Activated T-helper 1 cell treated with anti-CD3 and anti-CD28 coated beads, Interleukin-2, amount 50 U/mL, for 16 hours (primary cell): Measurements from ENCODE around the gene AGFG2.
A peak's percentile ranks its signal among the peaks of the same experiment; 100 is the strongest.

ENCODE experiments used
- DNase-seq, 2 donors: peaks; one replicate each; pipeline ENCODE4 v3.0.0-alpha.2; 2020; ENCODE audit warnings: low read depth in 1 of 2, low spot score in 1 of 2

The AGFG2 gene

DNA sequence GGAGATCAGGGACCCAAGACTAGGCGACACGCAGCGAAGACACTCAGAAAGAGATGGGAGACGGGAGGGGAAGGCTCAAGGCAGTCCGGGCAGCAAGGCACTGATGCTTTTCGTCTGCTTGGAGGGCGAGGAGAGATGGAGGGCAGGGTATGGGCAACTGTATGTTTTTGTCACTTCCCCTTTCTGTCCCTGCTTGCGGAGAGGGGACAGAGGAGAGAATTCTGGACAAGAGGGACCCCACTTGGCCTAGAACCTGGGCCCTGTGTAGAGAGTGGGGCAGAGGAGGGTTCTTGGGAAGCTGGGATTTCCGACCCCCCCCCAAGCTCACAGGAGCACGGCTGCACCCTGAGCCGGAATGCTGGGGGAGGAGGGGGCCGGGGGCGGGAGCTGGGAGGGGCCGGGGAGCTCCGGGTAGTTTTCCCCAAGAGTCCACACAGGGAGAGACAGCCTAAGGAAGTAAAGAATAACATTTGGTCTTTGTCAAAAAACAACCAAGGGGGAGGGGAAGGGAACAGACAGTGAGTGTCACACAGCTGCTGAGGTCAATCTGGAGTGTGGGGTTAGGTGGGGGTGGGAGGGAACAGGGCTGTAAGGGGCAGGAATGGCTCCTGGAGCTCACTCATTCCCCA, 45.2 kb downstream of the AGFG2 start:
- DNase-seq: no peak

- no peak for DNase-seq
Measured at GRCh38 chr7:100584683-100585510, 45.9 kb downstream of the AGFG2 start.

- peak; percentile 36 to 52 for DNase-seq
Measured at GRCh38 chr7:100585511-100586265, 46.7 kb downstream of the AGFG2 start, which contains the start of gene LRCH4. Gene LRCH4 (minus strand): TSS chr7:100586129. CDS start chr7:100586100, 29 bp downstream.

- DNase-seq: peak; percentile 99
Measured at GRCh38 chr7:100586266-100587025, 47.4 kb downstream of the AGFG2 start, which contains the start of gene FBXO24. Gene FBXO24 (plus strand): TSS chr7:100586328. CDS start chr7:100586626, 298 bp downstream.

GRCh38 chr7:100588438-100588837, 49.4 kb downstream of the AGFG2 start:
- no peak for DNase-seq

DNA sequence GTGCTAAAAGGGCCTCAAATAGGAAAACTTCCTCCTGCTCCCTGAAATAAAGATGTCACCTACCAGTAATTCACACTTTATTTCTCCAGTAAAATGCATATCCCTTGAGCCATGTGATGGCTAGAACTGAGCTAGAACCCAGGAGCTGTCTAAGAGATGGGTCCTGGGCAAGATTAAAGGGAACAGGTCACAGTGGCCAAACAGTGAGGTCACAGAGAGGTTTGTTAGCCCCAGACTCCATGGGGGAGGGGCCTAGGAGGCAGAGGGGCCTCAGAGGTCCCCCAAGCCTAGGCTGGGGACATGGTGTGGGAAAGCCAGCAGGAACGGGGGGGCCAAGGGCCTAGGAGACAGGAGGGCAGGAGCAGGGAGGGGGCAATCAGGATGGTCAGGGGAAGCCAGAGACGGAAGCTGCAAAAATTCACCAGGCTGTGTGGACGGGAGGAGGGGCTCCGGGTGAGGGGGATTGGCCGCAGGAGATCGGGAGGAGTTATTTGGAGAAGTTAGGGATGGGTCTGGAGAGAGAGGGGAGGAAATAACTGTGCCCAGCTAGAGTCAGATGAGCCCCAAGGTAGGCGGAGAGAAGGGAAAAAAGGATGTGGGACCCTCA, 50.4 kb downstream of the AGFG2 start:
- no peak for DNase-seq

DNA sequence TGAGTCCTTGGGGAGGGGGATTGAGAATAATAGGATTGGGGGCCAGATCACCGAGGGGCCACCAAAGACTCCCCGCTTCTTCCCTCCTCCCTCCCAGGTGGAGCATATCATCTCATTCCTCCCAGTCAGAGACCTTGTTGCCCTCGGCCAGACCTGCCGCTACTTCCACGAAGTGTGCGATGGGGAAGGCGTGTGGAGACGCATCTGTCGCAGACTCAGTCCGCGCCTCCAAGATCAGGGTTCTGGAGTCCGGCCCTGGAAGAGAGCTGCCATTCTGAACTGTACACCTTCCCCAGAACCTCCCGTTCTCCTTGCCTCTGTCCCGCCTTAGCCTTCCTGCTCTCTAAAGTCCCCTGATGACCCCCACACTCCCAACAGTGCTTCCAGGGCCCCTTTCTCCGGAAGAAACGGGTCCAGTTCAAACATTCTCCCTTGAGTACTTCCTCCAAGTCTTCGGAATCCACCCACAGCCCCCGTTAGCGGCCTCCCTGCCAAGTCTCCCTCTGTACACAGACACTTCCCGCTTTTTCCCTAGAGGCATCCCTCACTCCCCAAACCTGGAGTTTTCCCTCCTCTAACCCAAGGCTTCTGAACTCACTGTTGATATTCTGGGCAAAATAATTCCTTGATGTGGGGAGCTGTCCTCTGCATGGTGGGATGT, 51.2 kb downstream of the AGFG2 start:
- DNase-seq: no peak

DNA sequence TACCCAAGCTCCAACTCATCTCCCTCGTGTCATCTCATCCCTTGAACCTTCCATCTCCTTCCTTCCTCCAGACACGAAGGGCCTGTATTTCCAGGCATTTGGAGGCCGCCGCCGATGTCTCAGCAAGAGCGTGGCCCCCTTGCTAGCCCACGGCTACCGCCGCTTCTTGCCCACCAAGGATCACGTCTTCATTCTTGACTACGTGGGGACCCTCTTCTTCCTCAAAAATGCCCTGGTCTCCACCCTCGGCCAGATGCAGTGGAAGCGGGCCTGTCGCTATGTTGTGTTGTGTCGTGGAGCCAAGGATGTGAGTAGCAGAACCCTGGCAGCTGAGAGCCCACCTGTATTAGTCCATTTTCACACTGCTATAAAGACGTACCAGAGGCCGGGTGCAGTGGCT, 52.6 kb downstream of the AGFG2 start:
- no peak for DNase-seq

DNA sequence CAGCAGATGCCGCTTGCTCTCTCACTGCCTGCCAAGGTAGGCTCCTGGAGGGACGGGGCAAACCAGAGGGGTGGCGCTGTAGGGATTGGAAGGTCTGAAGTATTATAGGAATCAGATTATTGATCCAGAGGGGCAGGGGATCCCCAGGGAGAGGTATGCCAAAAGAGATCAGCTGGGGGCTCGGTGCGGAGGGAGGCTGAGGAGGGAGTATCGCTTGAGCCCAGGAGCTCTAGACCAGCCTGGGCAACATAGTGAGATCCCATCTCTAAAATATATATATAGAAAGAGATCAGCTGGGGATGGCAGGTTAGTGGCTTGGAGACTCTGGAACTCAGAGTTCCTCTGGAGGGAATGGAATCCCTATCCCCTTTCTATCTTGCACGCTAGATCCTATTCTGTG, 56.2 kb downstream of the AGFG2 start:
- DNase-seq: no peak

- no peak for DNase-seq
Measured at GRCh38 chr7:100598425-100598824, 59.4 kb downstream of the AGFG2 start.

DNA sequence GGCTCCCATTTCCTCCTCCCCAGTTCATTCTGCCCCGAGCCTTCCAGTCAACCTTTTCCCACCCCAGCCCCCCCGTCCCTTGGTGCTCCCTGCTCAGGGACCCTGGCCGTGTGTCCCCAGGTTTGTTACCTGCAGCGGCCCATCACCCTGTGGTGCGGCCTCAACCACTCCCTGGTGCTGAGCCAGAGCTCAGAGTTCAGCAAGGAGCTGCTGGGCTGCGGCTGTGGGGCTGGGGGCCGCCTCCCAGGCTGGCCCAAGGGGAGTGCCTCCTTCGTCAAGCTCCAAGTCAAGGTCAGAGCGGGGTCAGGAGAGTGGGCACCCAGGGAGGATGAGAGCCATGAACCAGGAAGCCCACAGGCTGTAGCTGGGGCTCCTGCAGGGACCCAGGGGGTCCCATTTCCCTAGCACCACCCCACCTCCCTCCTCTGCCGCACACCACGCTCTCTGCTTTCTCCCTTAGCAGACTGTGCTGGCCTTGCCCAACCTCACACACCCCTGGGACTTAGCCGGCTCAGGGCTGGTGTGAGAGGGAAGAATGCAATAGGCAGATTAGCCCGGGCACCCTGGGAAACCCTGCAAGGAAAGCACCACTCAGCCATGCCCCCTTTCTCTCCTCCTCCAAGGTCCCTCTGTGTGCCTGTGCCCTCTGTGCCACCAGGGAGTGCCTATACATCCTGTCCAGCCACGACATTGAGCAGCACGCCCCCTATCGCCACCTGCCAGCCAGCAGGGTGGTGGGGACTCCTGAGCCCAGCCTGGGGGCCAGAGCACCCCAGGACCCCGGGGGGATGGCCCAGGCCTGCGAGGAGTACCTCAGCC, 61.1 kb downstream of the AGFG2 start:
- DNase-seq: no peak

DNA sequence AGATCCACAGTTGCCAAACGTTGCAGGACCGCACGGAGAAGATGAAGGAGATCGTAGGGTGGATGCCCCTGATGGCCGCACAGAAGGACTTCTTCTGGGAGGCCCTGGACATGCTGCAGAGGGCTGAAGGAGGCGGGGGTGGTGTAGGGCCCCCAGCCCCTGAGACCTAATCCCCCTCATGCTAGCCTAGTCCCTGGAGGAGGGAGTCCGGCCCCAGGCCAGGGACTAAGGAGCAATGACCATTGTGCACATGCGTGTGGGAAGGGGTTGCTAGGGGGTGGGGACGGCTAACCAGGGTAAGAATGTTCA, 61.7 kb downstream of the AGFG2 start:
- DNase-seq: no peak

DNA sequence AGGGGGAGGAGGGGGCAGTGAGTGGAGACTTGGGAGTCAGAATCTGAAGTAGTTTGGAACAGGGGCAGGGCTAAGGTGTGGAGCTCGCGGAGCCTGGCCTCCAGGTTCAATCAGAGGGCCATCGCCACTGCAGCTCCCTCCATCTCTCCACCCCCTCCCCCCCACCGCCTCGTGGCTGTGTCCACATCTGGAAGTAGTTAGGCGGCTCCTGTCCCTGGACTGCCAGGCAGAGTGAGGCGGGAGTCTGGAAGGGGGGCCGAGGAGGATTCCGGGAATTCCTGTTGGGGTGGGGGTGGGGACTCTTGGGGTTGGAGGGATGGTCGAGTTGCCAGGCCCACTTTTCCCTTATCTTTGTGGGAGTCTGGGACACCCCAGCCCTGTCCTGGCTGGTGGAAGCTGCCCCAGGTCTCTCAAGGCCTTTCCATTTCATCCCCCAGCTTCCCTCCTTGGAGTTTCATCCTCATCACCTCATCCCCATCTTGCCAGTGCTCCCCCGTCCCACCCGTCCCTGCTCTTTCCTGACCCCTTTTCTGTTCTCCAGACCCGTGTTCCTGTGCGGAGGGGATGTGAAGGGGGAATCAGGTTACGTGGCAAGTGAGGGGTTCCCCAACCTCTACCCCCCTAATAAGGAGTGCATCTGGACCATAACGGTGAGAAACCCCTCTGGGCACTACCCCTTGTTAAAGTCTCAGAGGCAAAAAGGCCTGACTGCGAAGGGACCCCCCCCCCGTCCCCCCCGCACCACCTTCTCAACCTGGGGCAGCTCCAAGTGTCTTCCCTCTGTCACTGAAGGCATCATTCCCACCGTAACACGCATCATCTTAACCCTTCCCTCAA, 64.1 kb downstream of the AGFG2 start:
- no peak for DNase-seq

- DNase-seq: no peak
Measured at GRCh38 chr7:100603726-100604027, 64.7 kb downstream of the AGFG2 start.

DNA sequence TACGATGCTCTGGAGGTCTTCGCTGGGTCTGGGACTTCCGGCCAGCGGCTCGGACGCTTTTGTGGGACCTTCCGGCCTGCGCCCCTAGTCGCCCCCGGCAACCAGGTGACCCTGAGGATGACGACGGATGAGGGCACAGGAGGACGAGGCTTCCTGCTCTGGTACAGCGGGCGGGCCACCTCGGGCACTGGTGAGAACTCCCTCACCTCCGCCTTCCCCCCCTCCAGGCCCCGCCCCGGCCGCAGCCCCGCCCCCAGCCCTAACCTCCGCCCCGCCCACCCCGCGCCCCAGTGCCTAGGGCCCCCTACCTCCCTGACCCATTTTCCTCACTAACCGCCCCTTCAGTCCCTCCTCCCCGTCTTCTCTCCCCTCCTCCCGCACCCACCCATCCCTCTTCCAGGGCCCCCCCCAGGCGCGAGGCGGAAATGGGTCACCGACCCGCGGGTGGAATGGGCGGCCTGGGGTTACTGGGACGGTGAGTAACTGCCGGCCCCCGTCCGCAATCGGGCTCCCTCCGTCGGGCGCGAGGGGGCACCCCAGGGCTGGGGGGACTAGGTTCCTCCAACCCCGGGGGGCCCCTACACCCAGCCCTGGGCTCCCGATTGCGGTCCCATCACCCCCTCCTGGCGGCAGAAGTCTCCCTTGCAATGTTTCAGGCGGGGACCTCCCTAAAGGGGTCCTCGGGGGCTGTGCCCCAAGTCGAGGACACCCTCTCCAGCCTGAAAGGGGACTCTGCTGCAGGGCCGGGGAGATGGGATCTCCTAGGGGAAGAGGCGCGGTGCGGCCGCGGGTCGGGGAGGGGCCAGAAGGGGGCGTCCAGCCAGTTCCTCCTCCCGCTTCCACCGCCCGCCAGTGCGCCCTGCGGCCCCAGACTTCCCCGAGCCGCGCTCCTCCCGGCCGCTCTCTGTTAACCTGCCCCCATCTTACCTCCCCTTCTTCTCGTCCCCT, 65.3 kb downstream of the AGFG2 start:
- DNase-seq: peak; percentile 44 to 62

GRCh38 chr7:100604976-100605911, 66.2 kb downstream of the AGFG2 start:
- DNase-seq: peak in 1 of 2 donors; percentile 16
